ENCODE data around the gene NAA30. TPM values are rescaled to one million over a fixed set of nuclear protein-coding genes. Genes with fewer than 3 reads are reported as not detected.

NAA30 gene
- total and polyA plus RNA-seq, 9 of the 15 experiments (the other 6 are each of a cell fraction or from before 2014, with no cell fraction given) = 2.2 to 8.0 (median 6.9) TPM

DNA sequence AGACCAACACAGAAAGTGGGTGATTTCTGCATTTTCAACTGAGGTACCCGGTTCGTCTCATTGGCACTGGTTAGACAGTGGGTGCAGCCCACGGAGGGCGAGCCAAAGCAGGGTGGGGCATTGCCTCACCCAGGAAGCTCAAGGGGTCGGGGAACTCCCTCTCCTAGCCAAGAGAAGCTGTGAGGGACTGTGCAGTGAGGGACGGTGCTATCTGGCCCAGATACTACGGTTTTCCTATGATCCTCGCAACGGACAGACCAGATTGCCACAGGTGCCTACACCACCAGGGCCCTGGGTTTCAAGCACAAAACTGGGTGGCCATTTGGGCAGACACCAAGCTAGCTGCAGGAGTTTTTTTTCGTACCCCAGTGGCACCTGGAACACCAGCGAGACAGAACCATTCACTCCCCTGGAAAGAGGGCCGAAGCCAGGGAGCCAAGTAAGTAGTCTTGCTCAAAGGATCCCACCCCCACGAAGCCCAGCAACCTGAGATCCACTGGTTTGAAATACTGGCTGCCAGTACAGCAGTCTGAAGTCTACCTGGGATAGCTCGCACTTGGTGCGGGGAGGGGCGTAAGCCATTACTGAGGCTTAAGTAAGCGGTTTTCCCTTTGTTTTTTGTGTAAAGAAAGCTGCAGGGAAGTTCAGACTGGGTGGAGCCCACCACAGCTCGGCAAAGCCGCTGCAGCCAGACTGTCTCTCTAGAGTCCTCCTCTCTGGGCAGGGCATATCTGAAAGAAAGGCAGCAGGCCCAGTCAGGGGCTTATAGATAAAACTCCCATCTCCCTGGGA is 25.5 kb upstream of the NAA30 start:
- POLR2A ChIA-PET = no interaction called here
- Histone ChIP-seq H4K20me1 (replicated peaks; ENCODE audit: control insufficient read depth, insufficient read depth, low read length) (no peaks in the 10 kb centered on the region), H3K9me3 (replicated peaks; ENCODE audit: control insufficient read depth, insufficient read depth, low read depth, low read length) (no peaks in the 10 kb centered on the region), H3K27ac (ENCODE audit: extremely low read depth, low read depth, low read length) (no peak overlapping the region), H3K9ac (ENCODE audit: insufficient read depth in 1 of 2, low read depth in 2 of 2, low read length in 2 of 2) (no peak overlapping the region), H2AFZ (ENCODE audit: low read depth, low read length) (no peak overlapping the region), H3K4me3 (no peak overlapping the region), H3K27me3 (ENCODE audit: control insufficient read depth in 2 of 2, insufficient read depth in 2 of 2, low read length in 2 of 2) (peaks cover 0 to 12% of the 10 kb centered on the region in 2 experiments; a peak in 1 of 5 replicates), H3K4me2 (ENCODE audit: insufficient read depth, low read length) (no peak overlapping the region), H3K36me3 (ENCODE audit: control insufficient read depth, insufficient read depth, low read length) (no peaks in the 10 kb centered on the region), H3K9me1 (ENCODE audit: control insufficient read depth, insufficient read depth, low read length) (no peaks in the 10 kb centered on the region), H3K79me2 (ENCODE audit: control insufficient read depth, insufficient read depth, low read length) (no peaks in the 10 kb centered on the region), H3K4me1 (replicated peaks in 1 of 2; ENCODE audit: control insufficient read depth in 2 of 2, insufficient read depth in 2 of 2, low read length in 2 of 2) (no peaks in the 10 kb centered on the region)
- in situ Hi-C loops (cut with MboI) = no loop called here
- intact Hi-C loops (cut with micrococcal nuclease) = no loop called here
- no peak for ATAC-seq
- no peak for DNase-seq (ENCODE audit: extremely low read depth in 1 of 4, low spot score in 3 of 4)
- no TSS peak for BruUV-seq (replicated peaks)
- CTCF ChIA-PET (ENCODE audit: low intra/inter-chr PET ratio) = no interaction called here
- 1% methylated on average over 16 of the region's 19 CpGs for WGBS (ENCODE audit: insufficient coverage, low coverage, missing lambda C conversion rate)
- no peak for FAIRE-seq
- TF ChIP-seq ZHX1 (conservative IDR thresholded peaks at IDR 0.05; ENCODE audit: low read length) (no peak), ETV1 (tag; conservative IDR thresholded peaks at IDR 0.05; ENCODE audit: low read depth) (no peak), ZNF134 (CRISPR knock-in tag; conservative IDR thresholded peaks at IDR 0.05) (no peak), BCL6 (CRISPR knock-in tag; IDR thresholded peaks at IDR 0.05) (no peak), DLX4 (CRISPR knock-in tag; IDR thresholded peaks at IDR 0.05) (no peak), SRSF3 (IDR thresholded peaks at IDR 0.05; ENCODE audit: insufficient read depth, low read length) (no peak)
- TF ChIP-seq, protein P1, sequence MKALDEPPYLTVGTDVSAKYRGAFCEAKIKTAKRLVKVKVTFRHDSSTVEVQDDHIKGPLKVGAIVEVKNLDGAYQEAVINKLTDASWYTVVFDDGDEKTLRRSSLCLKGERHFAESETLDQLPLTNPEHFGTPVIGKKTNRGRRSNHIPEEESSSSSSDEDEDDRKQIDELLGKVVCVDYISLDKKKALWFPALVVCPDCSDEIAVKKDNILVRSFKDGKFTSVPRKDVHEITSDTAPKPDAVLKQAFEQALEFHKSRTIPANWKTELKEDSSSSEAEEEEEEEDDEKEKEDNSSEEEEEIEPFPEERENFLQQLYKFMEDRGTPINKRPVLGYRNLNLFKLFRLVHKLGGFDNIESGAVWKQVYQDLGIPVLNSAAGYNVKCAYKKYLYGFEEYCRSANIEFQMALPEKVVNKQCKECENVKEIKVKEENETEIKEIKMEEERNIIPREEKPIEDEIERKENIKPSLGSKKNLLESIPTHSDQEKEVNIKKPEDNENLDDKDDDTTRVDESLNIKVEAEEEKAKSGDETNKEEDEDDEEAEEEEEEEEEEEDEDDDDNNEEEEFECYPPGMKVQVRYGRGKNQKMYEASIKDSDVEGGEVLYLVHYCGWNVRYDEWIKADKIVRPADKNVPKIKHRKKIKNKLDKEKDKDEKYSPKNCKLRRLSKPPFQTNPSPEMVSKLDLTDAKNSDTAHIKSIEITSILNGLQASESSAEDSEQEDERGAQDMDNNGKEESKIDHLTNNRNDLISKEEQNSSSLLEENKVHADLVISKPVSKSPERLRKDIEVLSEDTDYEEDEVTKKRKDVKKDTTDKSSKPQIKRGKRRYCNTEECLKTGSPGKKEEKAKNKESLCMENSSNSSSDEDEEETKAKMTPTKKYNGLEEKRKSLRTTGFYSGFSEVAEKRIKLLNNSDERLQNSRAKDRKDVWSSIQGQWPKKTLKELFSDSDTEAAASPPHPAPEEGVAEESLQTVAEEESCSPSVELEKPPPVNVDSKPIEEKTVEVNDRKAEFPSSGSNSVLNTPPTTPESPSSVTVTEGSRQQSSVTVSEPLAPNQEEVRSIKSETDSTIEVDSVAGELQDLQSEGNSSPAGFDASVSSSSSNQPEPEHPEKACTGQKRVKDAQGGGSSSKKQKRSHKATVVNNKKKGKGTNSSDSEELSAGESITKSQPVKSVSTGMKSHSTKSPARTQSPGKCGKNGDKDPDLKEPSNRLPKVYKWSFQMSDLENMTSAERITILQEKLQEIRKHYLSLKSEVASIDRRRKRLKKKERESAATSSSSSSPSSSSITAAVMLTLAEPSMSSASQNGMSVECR (CRISPR knock-in tag; IDR thresholded peaks at IDR 0.05) = no peak
- TF ChIP-seq, protein P2, sequence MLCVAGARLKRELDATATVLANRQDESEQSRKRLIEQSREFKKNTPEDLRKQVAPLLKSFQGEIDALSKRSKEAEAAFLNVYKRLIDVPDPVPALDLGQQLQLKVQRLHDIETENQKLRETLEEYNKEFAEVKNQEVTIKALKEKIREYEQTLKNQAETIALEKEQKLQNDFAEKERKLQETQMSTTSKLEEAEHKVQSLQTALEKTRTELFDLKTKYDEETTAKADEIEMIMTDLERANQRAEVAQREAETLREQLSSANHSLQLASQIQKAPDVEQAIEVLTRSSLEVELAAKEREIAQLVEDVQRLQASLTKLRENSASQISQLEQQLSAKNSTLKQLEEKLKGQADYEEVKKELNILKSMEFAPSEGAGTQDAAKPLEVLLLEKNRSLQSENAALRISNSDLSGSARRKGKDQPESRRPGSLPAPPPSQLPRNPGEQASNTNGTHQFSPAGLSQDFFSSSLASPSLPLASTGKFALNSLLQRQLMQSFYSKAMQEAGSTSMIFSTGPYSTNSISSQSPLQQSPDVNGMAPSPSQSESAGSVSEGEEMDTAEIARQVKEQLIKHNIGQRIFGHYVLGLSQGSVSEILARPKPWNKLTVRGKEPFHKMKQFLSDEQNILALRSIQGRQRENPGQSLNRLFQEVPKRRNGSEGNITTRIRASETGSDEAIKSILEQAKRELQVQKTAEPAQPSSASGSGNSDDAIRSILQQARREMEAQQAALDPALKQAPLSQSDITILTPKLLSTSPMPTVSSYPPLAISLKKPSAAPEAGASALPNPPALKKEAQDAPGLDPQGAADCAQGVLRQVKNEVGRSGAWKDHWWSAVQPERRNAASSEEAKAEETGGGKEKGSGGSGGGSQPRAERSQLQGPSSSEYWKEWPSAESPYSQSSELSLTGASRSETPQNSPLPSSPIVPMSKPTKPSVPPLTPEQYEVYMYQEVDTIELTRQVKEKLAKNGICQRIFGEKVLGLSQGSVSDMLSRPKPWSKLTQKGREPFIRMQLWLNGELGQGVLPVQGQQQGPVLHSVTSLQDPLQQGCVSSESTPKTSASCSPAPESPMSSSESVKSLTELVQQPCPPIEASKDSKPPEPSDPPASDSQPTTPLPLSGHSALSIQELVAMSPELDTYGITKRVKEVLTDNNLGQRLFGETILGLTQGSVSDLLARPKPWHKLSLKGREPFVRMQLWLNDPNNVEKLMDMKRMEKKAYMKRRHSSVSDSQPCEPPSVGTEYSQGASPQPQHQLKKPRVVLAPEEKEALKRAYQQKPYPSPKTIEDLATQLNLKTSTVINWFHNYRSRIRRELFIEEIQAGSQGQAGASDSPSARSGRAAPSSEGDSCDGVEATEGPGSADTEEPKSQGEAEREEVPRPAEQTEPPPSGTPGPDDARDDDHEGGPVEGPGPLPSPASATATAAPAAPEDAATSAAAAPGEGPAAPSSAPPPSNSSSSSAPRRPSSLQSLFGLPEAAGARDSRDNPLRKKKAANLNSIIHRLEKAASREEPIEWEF (CRISPR knock-in tag; IDR thresholded peaks at IDR 0.05) = no peak
